CD14-positive monocyte (primary cell): Measurements from ENCODE around the gene MARS1. TPM values are rescaled to one million over a fixed set of nuclear protein-coding genes. Genes with fewer than 3 reads are reported as not detected.
A peak's percentile ranks its signal among the peaks of the same experiment; 100 is the strongest.

Experiments
- DNase-seq, 3 donors: peaks; one replicate each; pipeline ENCODE4 v3.0.0-alpha.2; 2011 to 2022
- H2AFZ ChIP-seq: 2 replicates; pipeline ENCODE4 v1.6.0; 2012; ENCODE audit warnings: mild to moderate bottlenecking, low read depth, low read length, inconsistent platforms; ENCODE audit not compliant: insufficient read depth, poor library complexity, severe bottlenecking
- H3K27ac ChIP-seq, 2 donors: 1 replicate in 1 of 2; 2 replicates in 1 of 2; pipeline ENCODE4 v1.5.1; 2012 to 2013; ENCODE audit warnings: low read length in 2 of 2, control low read depth in 1 of 2, inconsistent platforms in 1 of 2, low read depth in 1 of 2, mild to moderate bottlenecking in 1 of 2
- H3K27me3 ChIP-seq, 2 donors: one replicate each; pipeline versions ENCODE4 v1.6.0 to v1.6.1; 2011 to 2013; ENCODE audit warnings: low read length in 2 of 2; ENCODE audit not compliant: control insufficient read depth in 2 of 2, insufficient read depth in 2 of 2
- H3K36me3 ChIP-seq, 2 donors: replicated peaks in 1 of 2; 1 replicate in 1 of 2; 2 replicates in 1 of 2; pipeline versions ENCODE4 v1.5.1 to v1.6.1; 2012 to 2013; ENCODE audit warnings: low read length in 2 of 2, control low read depth in 1 of 2, inconsistent platforms in 1 of 2, mild to moderate bottlenecking in 1 of 2; ENCODE audit not compliant: insufficient read depth in 2 of 2, control insufficient read depth in 1 of 2
- H3K4me1 ChIP-seq, 2 donors: 1 replicate in 1 of 2; 2 replicates in 1 of 2; pipeline versions ENCODE4 v1.5.1 to v1.6.1; 2012 to 2013; ENCODE audit warnings: low read length in 2 of 2, control low read depth in 1 of 2, inconsistent platforms in 1 of 2, mild to moderate bottlenecking in 1 of 2, moderate library complexity in 1 of 2; ENCODE audit not compliant: insufficient read depth in 2 of 2, control insufficient read depth in 1 of 2
- H3K4me2 ChIP-seq: replicated peaks from 2 replicates; pipeline ENCODE3; 2012; ENCODE audit warnings: low read length, moderate library complexity, mild to moderate bottlenecking; ENCODE audit not compliant: poor library complexity, severe bottlenecking; ENCODE audit errors: extremely low read depth
- H3K4me3 ChIP-seq, 3 experiments: fragments of 200-600 bp in 1 of 3; sonication (generic) in 1 of 3; replicated peaks in 1 of 3; 1 replicate in 2 of 3; 2 replicates in 1 of 3; pipeline ENCODE4 v1.5.1; 2011 to 2013; ENCODE audit warnings: low read length in 3 of 3, mild to moderate bottlenecking in 3 of 3, control low read depth in 2 of 3, low read depth in 2 of 3, inconsistent platforms in 1 of 3, moderate library complexity in 1 of 3
- H3K79me2 ChIP-seq: 2 replicates; pipeline ENCODE4 v1.6.0; 2012; ENCODE audit warnings: mild to moderate bottlenecking, control low read depth, inconsistent platforms, low read length, moderate library complexity; ENCODE audit not compliant: insufficient read depth
- H3K9ac ChIP-seq: 2 replicates; pipeline ENCODE4 v1.6.0; 2017; ENCODE audit warnings: low read length, mild to moderate bottlenecking; ENCODE audit not compliant: insufficient read depth, poor library complexity, severe bottlenecking
- H3K9me3 ChIP-seq, 2 donors: replicated peaks in 1 of 2; 1 replicate in 1 of 2; 2 replicates in 1 of 2; pipeline versions ENCODE4 v1.5.1 to v1.6.1; 2012 to 2013; ENCODE audit warnings: low read length in 2 of 2, control low read depth in 1 of 2; ENCODE audit not compliant: control insufficient read depth in 1 of 2, insufficient read depth in 1 of 2
- H4K20me1 ChIP-seq: 2 replicates; pipeline ENCODE4 v1.6.0; 2012; ENCODE audit warnings: mild to moderate bottlenecking, low read length, control low read depth, moderate library complexity; ENCODE audit not compliant: insufficient read depth
- H3K27ac Mint-ChIP-seq, 7 donors: one replicate each; pipeline ENCODE4 v1.8.0; 2020; ENCODE audit warnings: mild to moderate bottlenecking in 7 of 7, mixed read lengths in 7 of 7, moderate library complexity in 6 of 7, inconsistent platforms in 2 of 7
- H3K27me3 Mint-ChIP-seq, 3 donors: one replicate each; pipeline ENCODE4 v1.8.0; 2021 to 2022; ENCODE audit warnings: low read depth in 3 of 3, mild to moderate bottlenecking in 3 of 3, mixed read lengths in 3 of 3, moderate library complexity in 3 of 3, inconsistent platforms in 1 of 3
- H3K36me3 Mint-ChIP-seq, 2 donors: one replicate each; pipeline ENCODE4 v1.8.0; 2020; ENCODE audit warnings: mixed read lengths in 2 of 2, inconsistent platforms in 1 of 2, mild to moderate bottlenecking in 1 of 2
- H3K4me1 Mint-ChIP-seq: one replicate; pipeline ENCODE4 v1.8.0; 2020; ENCODE audit warnings: mild to moderate bottlenecking, mixed read lengths
- H3K4me3 Mint-ChIP-seq, 2 donors: one replicate each; pipeline ENCODE4 v1.8.0; 2020; ENCODE audit warnings: mild to moderate bottlenecking in 2 of 2, mixed read lengths in 2 of 2, moderate library complexity in 1 of 2
- H3K9me3 Mint-ChIP-seq, 7 donors: one replicate each; pipeline ENCODE4 v1.8.0; 2020 to 2022; ENCODE audit warnings: mixed read lengths in 7 of 7, mild to moderate bottlenecking in 6 of 7, moderate library complexity in 6 of 7, inconsistent platforms in 2 of 7
- WGBS: methylation state at CpG from one replicate; pipeline ENCODE4 v1.1.5; 2013; ENCODE audit warnings: missing lambda C conversion rate; ENCODE audit not compliant: insufficient coverage; 5-methylcytosine and 5-hydroxymethylcytosine counted together
- intact Hi-C, 2 donors: fragments of 100-400 bp; cut with micrococcal nuclease; formaldehyde crosslinking; loops; one replicate each; pipeline versions ENCODE4 v1.15.0 to v1.15.1; 2023
- polyA plus RNA-seq, 3 donors: library from polyadenylated mRNA; depleted of rRNA in 1 of 3; unstranded in 2 of 3; stranded (reverse) in 1 of 3; fragments of 300-500 nt in 2 of 3; fragments of >200 nt in 1 of 3; fragmentation: Illumina TruSeq in 2 of 3; gene quantifications; 1 replicate in 2 of 3; 2 replicates in 1 of 3; pipeline ENCODE4 v1.2.3, GENCODE V29; 2012 to 2021
- TF ChIP-seq, protein P1 (sequence below): fragments of 200-600 bp; IDR thresholded peaks from one replicate; pipeline ENCODE4 v1.8.0; 2022; ENCODE audit warnings: antibody characterized with exemption, mild to moderate bottlenecking

Gene MARS1
- polyA plus RNA-seq, 3 donors = 63.5 to 164 (median 79.8) TPM

DNA sequence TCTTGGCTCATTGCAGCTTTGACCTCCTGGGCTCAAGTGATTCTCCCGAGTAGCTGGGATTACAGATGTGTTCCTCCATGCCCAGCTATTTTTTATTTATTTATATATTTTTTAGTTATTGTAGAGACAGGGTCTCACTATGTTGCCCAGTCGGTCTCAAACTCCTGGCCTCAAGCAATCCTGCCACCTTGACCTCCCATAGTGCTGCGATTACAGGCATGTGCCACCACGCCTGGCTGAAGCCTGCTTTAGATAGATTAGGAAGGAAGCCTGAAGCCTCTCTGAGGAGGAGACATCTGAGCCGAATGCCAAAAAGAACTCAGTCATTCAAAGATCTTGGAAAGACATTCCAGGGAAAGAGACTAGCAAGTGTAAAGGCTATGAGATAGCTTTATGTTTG is 43.1 kb upstream of the MARS1 start:
- H3K4me3 Mint-ChIP-seq = no peak overlapping the region
- peaks cover 0 to 17% (median 10%) of the 10 kb centered on the region in 7 donors for H3K9me3 Mint-ChIP-seq
- H3K4me1 Mint-ChIP-seq = peaks cover 3% of the 10 kb centered on the region
- no peaks in the 10 kb centered on the region for H3K4me1 ChIP-seq
- TF ChIP-seq, protein P1, sequence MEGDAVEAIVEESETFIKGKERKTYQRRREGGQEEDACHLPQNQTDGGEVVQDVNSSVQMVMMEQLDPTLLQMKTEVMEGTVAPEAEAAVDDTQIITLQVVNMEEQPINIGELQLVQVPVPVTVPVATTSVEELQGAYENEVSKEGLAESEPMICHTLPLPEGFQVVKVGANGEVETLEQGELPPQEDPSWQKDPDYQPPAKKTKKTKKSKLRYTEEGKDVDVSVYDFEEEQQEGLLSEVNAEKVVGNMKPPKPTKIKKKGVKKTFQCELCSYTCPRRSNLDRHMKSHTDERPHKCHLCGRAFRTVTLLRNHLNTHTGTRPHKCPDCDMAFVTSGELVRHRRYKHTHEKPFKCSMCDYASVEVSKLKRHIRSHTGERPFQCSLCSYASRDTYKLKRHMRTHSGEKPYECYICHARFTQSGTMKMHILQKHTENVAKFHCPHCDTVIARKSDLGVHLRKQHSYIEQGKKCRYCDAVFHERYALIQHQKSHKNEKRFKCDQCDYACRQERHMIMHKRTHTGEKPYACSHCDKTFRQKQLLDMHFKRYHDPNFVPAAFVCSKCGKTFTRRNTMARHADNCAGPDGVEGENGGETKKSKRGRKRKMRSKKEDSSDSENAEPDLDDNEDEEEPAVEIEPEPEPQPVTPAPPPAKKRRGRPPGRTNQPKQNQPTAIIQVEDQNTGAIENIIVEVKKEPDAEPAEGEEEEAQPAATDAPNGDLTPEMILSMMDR = no peak
- no peak overlapping the region for H3K27ac ChIP-seq
- H3K79me2 ChIP-seq = no peaks in the 10 kb centered on the region
- H3K4me3 ChIP-seq = no peak overlapping the region
- H3K36me3 Mint-ChIP-seq = no peaks in the 10 kb centered on the region
- no peak overlapping the region for H3K9ac ChIP-seq
- H3K4me2 ChIP-seq = no peak overlapping the region
- intact Hi-C loops = no loop called here
- H3K27me3 Mint-ChIP-seq = peaks cover 0 to 1% (median 0%) of the 10 kb centered on the region in 3 donors
- H3K9me3 ChIP-seq = peaks cover 6 to 7% of the 10 kb centered on the region in 2 donors
- H2AFZ ChIP-seq = peak overlapping the region; percentile 37
- 88% methylated on average over 2 of the region's 5 CpGs for WGBS
- no peak overlapping the region for H3K27ac Mint-ChIP-seq
- H4K20me1 ChIP-seq = no peaks in the 10 kb centered on the region
- H3K27me3 ChIP-seq = no peaks in the 10 kb centered on the region
- no peak for DNase-seq
- no peaks in the 10 kb centered on the region for H3K36me3 ChIP-seq

DNA sequence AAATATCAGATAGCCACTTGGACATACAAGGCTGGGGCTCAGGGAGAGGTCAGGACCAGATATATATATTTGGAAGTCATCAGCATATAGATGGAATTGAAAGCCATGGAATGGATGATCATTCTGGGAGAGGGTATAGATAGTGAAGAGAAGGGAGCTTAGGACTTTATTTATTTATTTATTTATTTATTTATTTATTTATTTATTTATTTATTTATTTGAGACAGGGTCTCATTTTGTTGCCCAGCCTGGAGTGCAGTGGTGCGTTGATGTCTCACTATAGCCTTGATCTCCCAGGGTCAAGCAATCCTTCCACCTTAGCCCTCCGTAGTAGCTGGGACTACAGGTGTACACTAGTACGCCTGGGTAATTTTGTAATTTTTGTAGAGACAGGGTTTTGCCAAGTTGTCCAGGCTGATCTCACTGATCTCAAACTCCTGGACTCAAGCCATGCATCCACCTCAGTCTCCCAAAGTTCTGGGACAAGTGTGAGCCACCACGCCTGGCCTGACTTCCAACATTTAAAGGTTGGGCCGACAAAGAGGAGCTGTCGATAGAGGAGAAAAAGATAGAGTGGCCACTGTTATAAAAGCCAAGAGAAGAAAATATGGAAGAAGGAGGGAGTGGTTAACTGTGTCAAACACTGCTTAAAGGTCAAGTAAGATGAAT is 41.4 kb upstream of the MARS1 start:
- no peak overlapping the region for H3K27ac Mint-ChIP-seq
- Histone ChIP-seq H3K9ac (no peak overlapping the region), H2AFZ (no peak overlapping the region), H4K20me1 (no peaks in the 10 kb centered on the region), H3K4me1 (no peaks in the 10 kb centered on the region), H3K27me3 (no peaks in the 10 kb centered on the region), H3K36me3 (no peaks in the 10 kb centered on the region), H3K4me3 (no peak overlapping the region), H3K9me3 (peaks cover 4 to 5% of the 10 kb centered on the region in 2 donors), H3K27ac (no peak overlapping the region), H3K79me2 (no peaks in the 10 kb centered on the region), H3K4me2 (no peak overlapping the region)
- H3K36me3 Mint-ChIP-seq = no peaks in the 10 kb centered on the region
- no peak overlapping the region for H3K4me3 Mint-ChIP-seq
- 100% methylated on average over 3 of the region's 6 CpGs for WGBS
- DNase-seq = no peak
- TF ChIP-seq, protein P1 = no peak
- H3K4me1 Mint-ChIP-seq = no peaks in the 10 kb centered on the region
- H3K27me3 Mint-ChIP-seq = peaks cover 0 to 2% (median 0%) of the 10 kb centered on the region in 3 donors
- peaks cover 0 to 8% (median 4%) of the 10 kb centered on the region in 7 donors for H3K9me3 Mint-ChIP-seq
- intact Hi-C loops = no loop called here
